Measurements from ENCODE around the gene LILRB3.
"Not testable (repeated sequence)": the region's sequence is repeated elsewhere in the genome, so short reads cannot be mapped to it uniquely, and the experiment has no call there.

The LILRB3 gene

GRCh38 chr19:54189735-54190502 lies 32.9 kb downstream of the LILRB3 start:
- DNase-seq (ENCODE audit: low spot score): peak; percentile 100

GRCh38 chr19:54189145-54189734 lies 33.6 kb downstream of the LILRB3 start, which contains the start of gene MBOAT7:
TSS of gene MBOAT7 (minus strand) at chr19:54189580. CDS start at chr19:54188508, 1,072 bp downstream.
- DNase-seq (ENCODE audit: low spot score): no peak

- DNase-seq (ENCODE audit: low spot score): no peak
Observed at GRCh38 chr19:54188215-54188871, 34.5 kb downstream of the LILRB3 start.

- DNase-seq (ENCODE audit: low spot score): no peak
Observed at GRCh38 chr19:54186934-54187381, 35.8 kb downstream of the LILRB3 start.

- no peak for DNase-seq (ENCODE audit: low spot score)
Observed at GRCh38 chr19:54186351-54186750, 36.5 kb downstream of the LILRB3 start.

GRCh38 chr19:54183431-54183830 lies 39.4 kb downstream of the LILRB3 start:
- no peak for DNase-seq (ENCODE audit: low spot score)

- DNase-seq (ENCODE audit: low spot score): not testable (repeated sequence)
Observed at GRCh38 chr19:54181894-54182293, 40.9 kb downstream of the LILRB3 start.

GRCh38 chr19:54180691-54181091 lies 42.1 kb downstream of the LILRB3 start:
- no peak for DNase-seq (ENCODE audit: low spot score)

GRCh38 chr19:54179921-54180461 lies 42.8 kb downstream of the LILRB3 start:
- DNase-seq (ENCODE audit: low spot score): peak; percentile 57

- no peak for DNase-seq (ENCODE audit: low spot score)
Observed at GRCh38 chr19:54179262-54179852, 43.5 kb downstream of the LILRB3 start.

- no peak for DNase-seq (ENCODE audit: low spot score)
Observed at GRCh38 chr19:54178581-54179261, 44.1 kb downstream of the LILRB3 start.

- no peak for DNase-seq (ENCODE audit: low spot score)
Observed at GRCh38 chr19:54173951-54174834, 48.6 kb downstream of the LILRB3 start.

- no peak for DNase-seq (ENCODE audit: low spot score)
Observed at GRCh38 chr19:54173359-54173699, 49.5 kb downstream of the LILRB3 start.

- no peak for DNase-seq (ENCODE audit: low spot score)
Observed at GRCh38 chr19:54172471-54173358, 50.1 kb downstream of the LILRB3 start, which contains the start of gene TMC4. TSS of gene TMC4 (minus strand) at chr19:54173160. CDS start at chr19:54173117, 43 bp downstream.

- DNase-seq (ENCODE audit: low spot score): not testable (repeated sequence)
Observed at GRCh38 chr19:54171736-54172431, 50.9 kb downstream of the LILRB3 start.

- DNase-seq (ENCODE audit: low spot score): no peak
Observed at GRCh38 chr19:54169149-54169740, 53.6 kb downstream of the LILRB3 start.

- peak; percentile 76 for DNase-seq (ENCODE audit: low spot score)
Observed at GRCh38 chr19:54168174-54168917, 54.5 kb downstream of the LILRB3 start.
